T-cell (primary cell): ENCODE data around the gene TLL1. TPM values are rescaled to one million over a fixed set of nuclear protein-coding genes. Genes with fewer than 3 reads are reported as not detected.

Source experiments
- ATAC-seq, 4 experiments: fragments of 200-7000 bp in 3 of 4; fragments of 150-1000 bp in 1 of 4; cut with Tn5 transposase; replicated peaks in 1 of 4; 1 replicate in 3 of 4; 2 replicates in 1 of 4; pipeline ENCODE4 v1.10.0; 2021; ENCODE audit warnings: moderate library complexity in 3 of 4, mild to moderate bottlenecking in 2 of 4, moderate number of reproducible peaks in 1 of 4
- CTCF ChIA-PET, 2 donors: fragments of 300-600 bp; sonication (Branson Sonifier 250); formaldehyde crosslinking; loops; one replicate each; lab custom pipeline; 2022; ENCODE audit warnings: antibody characterized with exemption in 2 of 2; lab: Charles Lee
- POLR2A ChIA-PET, 2 donors: fragments of 300-600 bp; sonication (Branson Sonifier 250); formaldehyde crosslinking; loops; one replicate each; lab custom pipeline; 2022; ENCODE audit warnings: antibody characterized with exemption in 2 of 2; lab: Charles Lee
- DNase-seq, 35 experiments: peaks; one replicate each; pipeline versions ENCODE4 v3.0.0 to v3.0.0-alpha.2; 2013 to 2023
- H3K27ac ChIP-seq: one replicate; pipeline ENCODE4 v1.5.1; 2013; ENCODE audit warnings: low read length
- H3K27me3 ChIP-seq, 2 experiments: replicated peaks in 1 of 2; 1 replicate in 1 of 2; 2 replicates in 1 of 2; pipeline versions ENCODE4 v1.6.1 to v1.7.0; 2013; ENCODE audit warnings: low read length in 1 of 2, mixed read lengths in 1 of 2; ENCODE audit not compliant: control insufficient read depth in 2 of 2, insufficient read depth in 2 of 2; ENCODE audit errors: extremely low read depth in 1 of 2
- H3K36me3 ChIP-seq, 2 donors: 1 replicate in 1 of 2; 2 replicates in 1 of 2; pipeline versions ENCODE4 v1.6.1 to v1.7.0; 2013; ENCODE audit warnings: low read length in 1 of 2; ENCODE audit not compliant: control insufficient read depth in 2 of 2, insufficient read depth in 1 of 2; ENCODE audit errors: extremely low read depth in 1 of 2
- H3K4me1 ChIP-seq, 2 experiments: 1 replicate in 1 of 2; 2 replicates in 1 of 2; pipeline versions ENCODE4 v1.6.1 to v1.7.0; 2013; ENCODE audit warnings: low read length in 2 of 2, mixed read lengths in 1 of 2; ENCODE audit not compliant: insufficient read depth in 2 of 2, control insufficient read depth in 1 of 2; ENCODE audit errors: extremely low read depth in 1 of 2
- H3K4me3 ChIP-seq, 2 donors: 1 replicate in 1 of 2; 2 replicates in 1 of 2; pipeline versions ENCODE4 v1.5.1 to v1.7.0; 2013; ENCODE audit warnings: mild to moderate bottlenecking in 2 of 2, low read length in 1 of 2, moderate library complexity in 1 of 2; ENCODE audit not compliant: control insufficient read depth in 1 of 2; ENCODE audit errors: extremely low read depth in 1 of 2
- H3K9me3 ChIP-seq: 2 replicates; pipeline ENCODE4 v1.7.0; 2013
- H3K27ac Mint-ChIP-seq, 2 donors: one replicate each; pipeline ENCODE4 v1.8.0; 2020 to 2021; ENCODE audit warnings: mild to moderate bottlenecking in 2 of 2, mixed read lengths in 2 of 2
- H3K27me3 Mint-ChIP-seq, 2 donors: one replicate each; pipeline ENCODE4 v1.8.0; 2021 to 2022; ENCODE audit warnings: mixed read lengths in 2 of 2
- H3K36me3 Mint-ChIP-seq: one replicate; pipeline ENCODE4 v1.8.0; 2021; ENCODE audit warnings: mixed read lengths
- H3K4me1 Mint-ChIP-seq, 3 donors: one replicate each; pipeline ENCODE4 v1.8.0; 2020 to 2022; ENCODE audit warnings: mixed read lengths in 3 of 3, mild to moderate bottlenecking in 1 of 3
- H3K4me3 Mint-ChIP-seq, 3 donors: one replicate each; pipeline ENCODE4 v1.8.0; 2020 to 2022; ENCODE audit warnings: mild to moderate bottlenecking in 3 of 3, mixed read lengths in 3 of 3, moderate library complexity in 3 of 3
- H3K9me3 Mint-ChIP-seq, 3 donors: one replicate each; pipeline ENCODE4 v1.8.0; 2020 to 2022; ENCODE audit warnings: mixed read lengths in 3 of 3
- WGBS: methylation state at CpG from one replicate; pipeline ENCODE4 v1.1.5; 2013; ENCODE audit warnings: missing lambda C conversion rate; ENCODE audit not compliant: insufficient coverage; 5-methylcytosine and 5-hydroxymethylcytosine counted together
- total RNA-seq, 35 experiments: library from RNA in 6 of 35; stranded (reverse) in 6 of 35; fragments of 120-200 nt in 1 of 35; gene quantifications; one replicate each; pipeline versions ENCODE4 v1.2.1 to v1.2.4 and lab custom pipeline; 2013 to 2026

Gene TLL1
- total RNA-seq, 5 donors from 2014 or later (not counting 1 experiment from before 2014, with no cell fraction given), result not detected

- WGBS, result no CpG with 5 or more reads among the region's 2 CpGs
- Mint-ChIP-seq H3K27ac (no peak overlapping the region), H3K4me1 (no peaks in the 10 kb centered on the region), H3K27me3 (no peaks in the 10 kb centered on the region), H3K9me3 (peaks cover 0 to 4% (median 3%) of the 10 kb centered on the region in 3 donors), H3K4me3 (no peak overlapping the region), H3K36me3 (no peaks in the 10 kb centered on the region)
- ChIA-PET POLR2A (no interaction called here), CTCF (no interaction called here)
- H3K36me3 ChIP-seq, result no peaks in the 10 kb centered on the region
- H3K4me3 ChIP-seq, result no peak overlapping the region
- DNase-seq (no peak), ATAC-seq (no peak)
- no peaks in the 10 kb centered on the region for H3K27me3 ChIP-seq
- H3K27ac ChIP-seq, result no peak overlapping the region
- no peaks in the 10 kb centered on the region for H3K9me3 ChIP-seq
- no peaks in the 10 kb centered on the region for H3K4me1 ChIP-seq
These were observed 56.6 kb downstream of the TLL1 start for GRCh38 chr4:165929662-165930061.

GRCh38 chr4:165931741-165932140, 58.7 kb downstream of the TLL1 start:
- Mint-ChIP-seq H3K4me1 (no peaks in the 10 kb centered on the region), H3K27me3 (no peaks in the 10 kb centered on the region), H3K4me3 (no peak overlapping the region), H3K27ac (no peak overlapping the region), H3K9me3 (peaks cover 0 to 3% (median 0%) of the 10 kb centered on the region in 3 donors), H3K36me3 (no peaks in the 10 kb centered on the region)
- 95% methylated on average over 3 of the region's 5 CpGs for WGBS
- ATAC-seq (no peak), DNase-seq (no peak)
- Histone ChIP-seq H3K27me3 (no peaks in the 10 kb centered on the region), H3K9me3 (no peaks in the 10 kb centered on the region), H3K4me1 (no peaks in the 10 kb centered on the region), H3K36me3 (no peaks in the 10 kb centered on the region), H3K27ac (no peak overlapping the region), H3K4me3 (no peak overlapping the region)
- ChIA-PET CTCF (no interaction called here), POLR2A (no interaction called here)

- ChIA-PET CTCF (no interaction called here), POLR2A (no interaction called here)
- H3K36me3 Mint-ChIP-seq, result no peaks in the 10 kb centered on the region
- no peak overlapping the region for H3K4me3 ChIP-seq
- H3K27ac ChIP-seq, result no peak overlapping the region
- no peak overlapping the region for H3K4me3 Mint-ChIP-seq
- whole genome bisulfite sequencing, result 79% methylated on average over 2 of the region's 4 CpGs
- no peaks in the 10 kb centered on the region for H3K27me3 ChIP-seq
- DNase-seq (no peak), ATAC-seq (no peak)
- H3K27ac Mint-ChIP-seq, result no peak overlapping the region
- H3K36me3 ChIP-seq, result no peaks in the 10 kb centered on the region
- H3K4me1 ChIP-seq, result no peaks in the 10 kb centered on the region
- no peaks in the 10 kb centered on the region for H3K9me3 ChIP-seq
- H3K4me1 Mint-ChIP-seq, result no peaks in the 10 kb centered on the region
- H3K27me3 Mint-ChIP-seq, result no peaks in the 10 kb centered on the region
- peaks cover 7 to 14% (median 11%) of the 10 kb centered on the region in 3 donors for H3K9me3 Mint-ChIP-seq
These were observed 71.9 kb downstream of the TLL1 start for GRCh38 chr4:165944900-165945299.

- H3K9me3 ChIP-seq, result no peaks in the 10 kb centered on the region
- no peaks in the 10 kb centered on the region for H3K36me3 ChIP-seq
- no peak overlapping the region for H3K4me3 ChIP-seq
- Mint-ChIP-seq H3K4me1 (no peaks in the 10 kb centered on the region), H3K9me3 (peaks cover 7 to 12% (median 11%) of the 10 kb centered on the region in 3 donors), H3K27me3 (no peaks in the 10 kb centered on the region), H3K27ac (no peak overlapping the region), H3K4me3 (no peak overlapping the region), H3K36me3 (no peaks in the 10 kb centered on the region)
- ChIA-PET POLR2A (no interaction called here), CTCF (no interaction called here)
- no peak for DNase-seq
- H3K27ac ChIP-seq, result no peak overlapping the region
- H3K4me1 ChIP-seq, result no peaks in the 10 kb centered on the region
- no peak for ATAC-seq
- no peaks in the 10 kb centered on the region for H3K27me3 ChIP-seq
- 83% methylated on average over 2 of the region's 3 CpGs for WGBS
These were observed 73.0 kb downstream of the TLL1 start for GRCh38 chr4:165945991-165946390.

- ATAC-seq (no peak), DNase-seq (no peak)
- H3K9me3 Mint-ChIP-seq, result peaks cover 7 to 12% (median 11%) of the 10 kb centered on the region in 3 donors
- no peaks in the 10 kb centered on the region for H3K9me3 ChIP-seq
- H3K4me1 ChIP-seq, result no peaks in the 10 kb centered on the region
- H3K4me1 Mint-ChIP-seq, result no peaks in the 10 kb centered on the region
- WGBS, result no CpG with 5 or more reads among the region's 3 CpGs
- ChIA-PET CTCF (no interaction called here), POLR2A (interaction anchor here in 1 of 2 donors (0.6 kb wide), 1 partner anchor 795 kb away, joined by 6 read pairs; no protein-coding TSS in a partner anchor)
- H3K36me3 ChIP-seq, result no peaks in the 10 kb centered on the region
- no peak overlapping the region for H3K27ac Mint-ChIP-seq
- no peak overlapping the region for H3K27ac ChIP-seq
- no peaks in the 10 kb centered on the region for H3K36me3 Mint-ChIP-seq
- H3K27me3 Mint-ChIP-seq, result no peaks in the 10 kb centered on the region
- H3K4me3 Mint-ChIP-seq, result no peak overlapping the region
- H3K27me3 ChIP-seq, result no peaks in the 10 kb centered on the region
- H3K4me3 ChIP-seq, result no peak overlapping the region
These were observed 74.0 kb downstream of the TLL1 start for GRCh38 chr4:165947019-165947418.

GRCh38 chr4:165953181-165953580, 80.1 kb downstream of the TLL1 start:
- no peaks in the 10 kb centered on the region for H3K36me3 ChIP-seq
- Mint-ChIP-seq H3K27me3 (no peaks in the 10 kb centered on the region), H3K27ac (no peak overlapping the region), H3K9me3 (peaks cover 17 to 30% (median 29%) of the 10 kb centered on the region in 3 donors), H3K36me3 (no peaks in the 10 kb centered on the region), H3K4me3 (no peak overlapping the region), H3K4me1 (no peaks in the 10 kb centered on the region)
- no peaks in the 10 kb centered on the region for H3K27me3 ChIP-seq
- POLR2A ChIA-PET, result interaction anchor here in 1 of 2 donors (0.7 kb wide), 1 partner anchor 35 kb away, joined by 4 read pairs; no protein-coding TSS in a partner anchor
- 80% methylated on average over 1 of the region's 4 CpGs for WGBS
- no peak for DNase-seq
- no peaks in the 10 kb centered on the region for H3K9me3 ChIP-seq
- no peak overlapping the region for H3K4me3 ChIP-seq
- CTCF ChIA-PET, result no interaction called here
- H3K4me1 ChIP-seq, result no peaks in the 10 kb centered on the region
- no peak overlapping the region for H3K27ac ChIP-seq
- ATAC-seq, result no peak

- no peak overlapping the region for H3K27ac Mint-ChIP-seq
- Histone ChIP-seq H3K4me1 (no peaks in the 10 kb centered on the region), H3K27ac (no peak overlapping the region), H3K36me3 (no peaks in the 10 kb centered on the region), H3K27me3 (no peaks in the 10 kb centered on the region), H3K4me3 (no peak overlapping the region), H3K9me3 (peaks cover 3% of the 10 kb centered on the region)
- CTCF ChIA-PET, result no interaction called here
- WGBS, result 83% methylated on average over 1 of the region's 2 CpGs
- no peak for DNase-seq
- no peak for ATAC-seq
- no peak overlapping the region for H3K4me3 Mint-ChIP-seq
- no peaks in the 10 kb centered on the region for H3K27me3 Mint-ChIP-seq
- POLR2A ChIA-PET, result no interaction called here
- peaks cover 11 to 40% (median 22%) of the 10 kb centered on the region in 3 donors for H3K9me3 Mint-ChIP-seq
- no peaks in the 10 kb centered on the region for H3K36me3 Mint-ChIP-seq
- H3K4me1 Mint-ChIP-seq, result no peaks in the 10 kb centered on the region
These were observed 90.6 kb downstream of the TLL1 start for GRCh38 chr4:165963621-165964020.
